ENCODE measurements around the gene ZBTB11. TPM values are rescaled to one million over a fixed set of nuclear protein-coding genes. Genes with fewer than 3 reads are reported as not detected.

ZBTB11 gene
- total and polyA plus RNA-seq, 2 experiments from 2014 or later = 7.7 to 22.4 TPM

- no peak for TF ChIP-seq ZNF462 (CRISPR knock-in tag; IDR thresholded peaks at IDR 0.05)
- TF ChIP-seq POLR2AphosphoS5 (IDR thresholded peaks at IDR 0.05; ENCODE audit: low read depth) = no peak
- TF ChIP-seq ETS1 (IDR thresholded peaks at IDR 0.05) = no peak
- TF ChIP-seq EZH2 (IDR thresholded peaks at IDR 0.05; ENCODE audit: low read depth, unreplicated experiment) = no peak
- no peak for TF ChIP-seq ZNF331 (CRISPR knock-in tag; IDR thresholded peaks at IDR 0.05; ENCODE audit: low read depth)
- TF ChIP-seq CREB1 (CRISPR knock-in tag; IDR thresholded peaks at IDR 0.05; ENCODE audit: low read depth) = no peak
Measured at GRCh38 chr3:101701696-101702634, 25.0 kb upstream of the ZBTB11 start (continued).

Measured in GM23338 (cell line).